GM21723 (cell line): ENCODE measurements around the gene CHRNA4.
"Not testable (repeated sequence)": the region's sequence is repeated elsewhere in the genome, so short reads cannot be mapped to it uniquely, and the experiment has no call there.

ENCODE experiments used
- ATAC-seq: cut with Tn5 transposase; IDR thresholded peaks from one replicate; pipeline ENCODE4 v1.9.1; 2021; ENCODE audit warnings: mild to moderate bottlenecking, moderate library complexity; ENCODE audit not compliant: unreplicated experiment

CHRNA4 gene

GRCh38 chr20:63351326-63351700 is 9.8 kb downstream of the CHRNA4 start:
- no peak for ATAC-seq

- ATAC-seq = no peak
Measured at GRCh38 chr20:63350597-63351325, 10.4 kb downstream of the CHRNA4 start.

- ATAC-seq = no peak
Measured at GRCh38 chr20:63350196-63350595, 11.0 kb downstream of the CHRNA4 start.

- ATAC-seq = no peak
Measured at GRCh38 chr20:63349516-63349895, 11.6 kb downstream of the CHRNA4 start.

GRCh38 chr20:63348828-63349515 is 12.2 kb downstream of the CHRNA4 start:
- ATAC-seq = no peak

- ATAC-seq = no peak
Measured at GRCh38 chr20:63347950-63348827, 13.0 kb downstream of the CHRNA4 start.

GRCh38 chr20:63347081-63347741 is 13.9 kb downstream of the CHRNA4 start:
- ATAC-seq = no peak

GRCh38 chr20:63346131-63347080 is 14.7 kb downstream of the CHRNA4 start:
- no peak for ATAC-seq

GRCh38 chr20:63345328-63346100 is 15.6 kb downstream of the CHRNA4 start:
- no peak for ATAC-seq

- no peak for ATAC-seq
Measured at GRCh38 chr20:63344616-63345327, 16.4 kb downstream of the CHRNA4 start.

GRCh38 chr20:63343460-63344445 is 17.4 kb downstream of the CHRNA4 start:
- no peak for ATAC-seq

- ATAC-seq = no peak
Measured at GRCh38 chr20:63342561-63343459, 18.3 kb downstream of the CHRNA4 start.

GRCh38 chr20:63340158-63340688 is 20.9 kb downstream of the CHRNA4 start:
- ATAC-seq = not testable (repeated sequence)

- not testable (repeated sequence) for ATAC-seq
Measured at GRCh38 chr20:63339154-63340094, 21.7 kb downstream of the CHRNA4 start.
